ENCODE data around the gene ORC3. TPM values are rescaled to one million over a fixed set of nuclear protein-coding genes. Genes with fewer than 3 reads are reported as not detected.

Gene ORC3
- total RNA-seq, 1 experiment from 2014 or later = 40.1 TPM

Other genes with a start within 250 kb of the ORC3 start
- gene C6orf163, start 245.3 kb upstream of the ORC3 start, total RNA-seq (2014; rRNA removed) = 0.46 TPM in 1 of 2 replicates, not detected in the other
- 0.23 and 0.32 TPM in 2 replicates for gene CFAP206, start 182.2 kb upstream of the ORC3 start, total RNA-seq (2014; rRNA removed)
- 12.3 and 13.3 TPM in 2 replicates for gene SLC35A1, start 117.2 kb upstream of the ORC3 start, total RNA-seq (2014; rRNA removed)
- gene RARS2, start 148 bp upstream of the ORC3 start, total RNA-seq (2014; rRNA removed) = 32.5 and 36.4 TPM in 2 replicates
- 15.3 and 19.1 TPM in 2 replicates for gene AKIRIN2, start 112.1 kb downstream of the ORC3 start, total RNA-seq (2014; rRNA removed)

Data from LHCN-M2 (cell line).